GM19240 (cell line): Measurements from ENCODE around the gene SERPINE1.
"Not testable (repeated sequence)": the region's sequence is repeated elsewhere in the genome, so short reads cannot be mapped to it uniquely, and the experiment has no call there.

Source experiments
- DNase-seq: peaks from one replicate; pipeline ENCODE4 v3.0.0; 2011; ENCODE audit warnings: low spot score; ENCODE audit not compliant: insufficient read length

The SERPINE1 gene

GRCh38 chr7:101100858-101101847 is 25.8 kb upstream of the SERPINE1 start:
- no peak for DNase-seq

DNA sequence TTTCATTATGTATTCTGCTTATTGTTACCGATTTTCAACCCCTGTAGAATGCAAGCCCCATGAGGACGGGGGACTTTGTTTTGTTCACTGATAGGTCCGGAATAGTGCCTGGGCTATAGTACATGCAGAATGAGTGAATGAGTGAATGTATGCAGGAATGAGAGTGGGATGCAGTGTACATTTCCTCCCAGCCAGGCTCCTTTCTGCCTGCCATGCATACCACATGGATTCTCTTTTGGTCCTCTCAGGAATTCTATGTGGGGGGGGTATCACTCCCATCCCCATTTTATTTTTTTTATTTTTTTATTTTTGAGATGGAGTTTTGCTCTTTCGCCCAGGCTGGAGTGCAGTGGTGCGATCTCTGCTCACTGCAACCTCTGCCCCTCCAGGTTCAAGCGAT is 24.9 kb upstream of the SERPINE1 start:
- no peak for DNase-seq

GRCh38 chr7:101103701-101104100 is 23.2 kb upstream of the SERPINE1 start:
- DNase-seq: not testable (repeated sequence)

DNA sequence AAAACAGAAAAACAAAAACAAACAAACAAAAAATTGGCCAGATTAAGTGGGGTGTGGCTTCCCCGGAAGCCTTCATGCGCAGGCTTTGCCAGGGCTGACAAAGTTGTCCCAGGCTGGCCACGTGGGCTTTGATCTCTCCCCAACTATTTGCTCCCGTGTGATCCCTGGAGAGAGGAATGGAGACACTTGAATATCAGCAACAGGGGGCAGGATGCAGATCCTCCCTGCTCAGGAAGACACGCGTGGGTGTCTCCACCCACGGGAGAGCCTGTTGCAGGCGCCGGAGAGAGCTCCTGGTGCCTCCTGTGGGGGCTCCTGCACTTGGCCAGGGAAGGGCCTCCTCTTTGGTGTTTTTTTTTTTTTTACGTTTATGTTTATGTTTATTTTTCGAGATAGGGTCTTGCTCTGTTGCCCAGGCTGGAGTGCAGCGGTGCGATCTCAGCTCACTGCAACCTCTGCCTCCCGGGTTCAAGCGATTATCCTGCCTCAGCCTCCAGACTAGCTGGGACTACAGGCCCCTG is 22.7 kb upstream of the SERPINE1 start:
- DNase-seq: no peak

DNA sequence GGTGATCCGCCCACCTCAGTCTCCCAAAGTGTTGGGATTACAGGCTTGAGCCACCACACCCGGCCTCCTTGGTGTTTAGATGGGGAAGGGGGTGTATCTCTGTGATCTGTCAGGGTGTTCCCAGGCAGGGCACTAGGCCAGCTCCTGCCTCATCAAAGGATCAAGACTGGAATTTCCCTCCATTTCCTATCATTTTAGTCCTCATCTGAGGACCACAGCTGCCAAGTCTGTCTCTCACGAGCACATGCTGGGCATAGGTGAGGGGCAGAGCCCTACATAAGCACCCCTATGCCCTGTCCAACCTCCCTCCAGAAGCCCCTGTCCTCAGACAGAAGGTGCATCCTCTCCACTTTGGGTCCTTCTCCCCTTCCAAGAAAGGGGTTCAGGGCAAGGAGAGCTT is 22.1 kb upstream of the SERPINE1 start:
- no peak for DNase-seq

GRCh38 chr7:101105248-101105647 is 21.7 kb upstream of the SERPINE1 start:
- not testable (repeated sequence) for DNase-seq

DNA sequence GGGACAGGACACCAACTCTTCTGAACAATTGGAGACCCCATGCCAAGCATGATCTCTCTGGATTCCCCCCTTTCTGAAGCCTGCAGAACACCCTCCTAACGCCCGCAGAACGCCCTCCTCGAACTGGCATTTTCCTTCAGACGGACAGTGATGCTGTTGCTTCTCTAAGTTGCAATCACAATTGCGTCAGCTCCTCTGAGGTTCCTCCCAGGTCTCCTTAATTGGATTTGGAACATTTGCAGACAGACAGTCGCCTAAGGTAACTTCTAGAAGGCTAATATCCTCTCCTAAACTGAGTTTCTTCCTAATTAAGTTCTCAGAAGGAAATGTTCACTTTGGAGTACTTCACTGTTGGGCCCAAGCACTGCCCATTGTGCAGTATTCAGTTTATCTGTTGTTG is 20.5 kb upstream of the SERPINE1 start:
- DNase-seq: no peak

DNA sequence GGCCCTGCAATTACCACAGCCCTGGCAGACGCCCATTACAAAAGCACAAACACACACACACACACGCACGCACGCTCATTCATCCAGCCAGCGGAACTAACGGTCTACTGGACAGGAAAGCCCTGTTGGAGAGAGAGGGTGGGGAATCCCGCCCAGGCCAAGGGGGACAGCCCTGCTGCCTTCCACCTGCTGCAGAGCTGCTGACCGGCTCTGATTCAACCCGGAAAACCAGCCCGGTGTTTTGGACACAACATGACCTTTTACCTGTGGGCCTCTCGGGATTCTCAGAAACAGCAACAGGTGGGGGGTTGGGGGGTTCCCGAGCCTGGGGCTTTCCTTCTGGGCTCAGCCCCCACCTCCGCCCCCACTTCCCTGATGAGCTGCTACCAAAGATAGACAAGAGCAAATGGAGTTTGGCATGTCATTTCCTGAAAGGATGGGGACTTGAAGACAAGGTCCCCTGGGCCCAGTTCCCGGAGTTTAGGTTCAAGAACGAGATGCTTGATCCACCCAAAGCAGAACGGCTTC is 18.5 kb upstream of the SERPINE1 start:
- no peak for DNase-seq

DNA sequence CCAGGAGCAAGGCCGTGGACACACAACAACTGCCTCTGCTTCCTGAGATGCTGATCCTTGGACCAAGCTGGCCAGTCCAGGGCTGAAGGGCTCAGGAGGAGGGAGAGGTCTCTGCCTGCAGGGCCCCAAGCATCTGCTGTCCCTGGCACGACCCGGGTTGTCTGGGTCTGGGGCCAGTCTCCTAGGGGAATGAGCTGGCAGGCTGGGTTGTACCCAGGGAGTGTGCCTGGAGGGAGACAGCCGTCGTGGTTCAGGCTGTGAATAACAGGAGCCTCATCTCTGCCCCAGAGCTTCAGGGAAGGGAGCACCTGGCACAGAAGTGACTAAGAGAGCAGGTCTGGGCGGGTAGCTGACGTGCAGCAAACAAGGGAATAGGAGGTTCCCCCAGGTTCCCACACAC is 17.9 kb upstream of the SERPINE1 start:
- no peak for DNase-seq

DNA sequence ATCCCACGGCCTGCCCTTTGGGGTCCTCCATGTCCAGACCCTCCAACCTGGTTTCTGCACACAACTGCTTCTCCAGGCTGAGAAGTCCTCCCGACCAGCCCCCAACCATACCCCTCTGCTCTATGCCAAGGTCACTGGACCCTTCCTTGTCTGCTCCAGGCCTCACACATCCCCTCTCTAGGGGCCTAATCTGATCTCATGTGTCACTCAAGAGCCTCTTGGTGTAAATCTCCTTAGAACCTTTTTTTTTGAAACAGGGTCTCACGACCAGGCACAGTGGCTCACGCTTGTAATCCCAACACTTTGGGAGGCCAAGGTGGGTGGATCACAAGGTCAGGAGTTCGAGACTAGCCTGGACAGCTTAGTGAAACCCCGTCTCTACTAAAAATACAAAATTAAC is 17.5 kb upstream of the SERPINE1 start:
- no peak for DNase-seq

GRCh38 chr7:101111261-101111660 is 15.6 kb upstream of the SERPINE1 start:
- DNase-seq: no peak

- no peak for DNase-seq
Measured at GRCh38 chr7:101112233-101112632, 14.7 kb upstream of the SERPINE1 start.

GRCh38 chr7:101113140-101113539 is 13.8 kb upstream of the SERPINE1 start:
- DNase-seq: not testable (repeated sequence)

DNA sequence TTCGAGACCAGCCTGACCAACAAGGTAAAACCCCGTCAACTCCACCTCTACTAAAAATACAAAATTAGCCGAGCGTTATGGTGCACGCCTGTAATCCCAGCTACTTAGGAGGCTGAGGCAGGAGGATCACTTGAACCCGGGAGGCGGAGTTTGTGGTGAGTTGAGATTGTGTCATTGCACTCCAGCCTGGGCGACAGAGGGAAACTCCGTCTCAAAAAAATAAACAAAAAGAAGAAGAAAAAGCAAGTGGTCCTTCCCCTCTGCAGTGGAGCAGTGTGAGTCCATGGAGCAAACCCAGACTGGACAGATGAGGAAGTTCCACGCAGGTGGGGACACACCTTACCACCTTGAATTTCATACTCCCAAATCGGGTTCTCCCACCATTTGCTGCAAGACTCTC is 13.1 kb upstream of the SERPINE1 start:
- DNase-seq: no peak

DNA sequence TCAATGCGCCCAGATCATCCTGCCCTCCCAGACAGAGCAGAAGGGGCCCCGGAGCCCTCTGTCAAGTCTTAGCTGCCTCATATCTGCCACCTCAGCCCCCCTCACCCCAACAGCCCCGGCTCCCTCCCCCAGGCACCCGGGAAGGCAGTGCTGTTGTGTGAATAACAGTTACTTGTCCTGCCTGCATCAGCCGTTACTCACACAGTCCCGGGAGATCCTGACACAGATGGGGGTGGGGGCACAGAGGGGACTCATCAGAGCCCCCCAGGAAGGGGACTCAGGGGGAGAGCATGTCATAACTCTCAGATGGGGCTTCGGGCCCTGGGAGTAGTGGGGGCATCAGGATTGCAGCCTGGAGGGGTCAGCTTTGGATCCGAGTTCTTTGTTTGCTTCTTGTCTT is 12.4 kb upstream of the SERPINE1 start:
- no peak for DNase-seq

DNA sequence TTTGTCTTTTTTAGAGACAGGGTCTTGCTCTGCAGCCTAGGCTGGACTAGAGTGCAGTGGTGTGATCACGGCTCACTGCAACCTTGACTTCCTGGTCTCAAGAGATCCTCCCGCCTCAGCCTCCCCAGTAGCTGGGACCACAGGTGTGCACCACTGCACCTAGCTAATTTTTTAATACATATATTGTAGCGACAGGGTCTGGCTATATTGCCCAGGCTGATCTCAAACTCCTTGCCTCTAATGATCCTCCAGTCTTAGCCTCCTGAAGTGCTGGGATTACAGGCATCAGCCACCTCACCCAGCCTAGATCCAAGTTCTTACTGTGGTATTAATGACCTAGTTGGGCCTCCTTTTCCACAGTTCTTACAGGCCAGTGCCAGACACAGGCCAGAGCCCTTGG is 11.7 kb upstream of the SERPINE1 start:
- no peak for DNase-seq

- DNase-seq: no peak
Measured at GRCh38 chr7:101116898-101117297, 10.0 kb upstream of the SERPINE1 start.

- no peak for DNase-seq
Measured at GRCh38 chr7:101118856-101119255, 8.0 kb upstream of the SERPINE1 start.

- no peak for DNase-seq
Measured at GRCh38 chr7:101119876-101120275, 7.0 kb upstream of the SERPINE1 start.

GRCh38 chr7:101120315-101120714 is 6.6 kb upstream of the SERPINE1 start:
- DNase-seq: no peak

DNA sequence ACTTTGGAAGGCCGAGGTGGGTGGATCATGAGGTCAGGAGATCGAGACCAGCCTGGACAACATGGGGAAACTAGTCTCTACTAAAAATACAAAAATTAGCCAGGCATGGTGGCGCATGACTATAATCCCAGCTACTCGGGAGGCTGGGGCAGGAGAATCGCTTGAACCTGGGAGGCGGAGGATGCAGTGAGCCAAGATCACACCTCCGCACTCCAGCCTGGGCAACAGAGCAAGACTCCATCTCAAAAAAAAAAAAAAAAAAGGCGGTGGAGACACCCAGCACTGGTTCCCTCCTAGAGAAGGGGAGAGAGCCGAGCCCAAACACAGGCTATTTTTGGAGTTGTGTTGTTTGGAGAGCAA is 5.3 kb upstream of the SERPINE1 start:
- not testable (repeated sequence) for DNase-seq

GRCh38 chr7:101121991-101122932 is 4.6 kb upstream of the SERPINE1 start:
- no peak for DNase-seq
